IMR-90 (cell line): ENCODE data around the gene MCM5. TPM values are rescaled to one million over a fixed set of nuclear protein-coding genes. Genes with fewer than 3 reads are reported as not detected.
"Not testable (repeated sequence)": the region's sequence is repeated elsewhere in the genome, so short reads cannot be mapped to it uniquely, and the experiment has no call there.

Source experiments
- ATAC-seq: fragments of 200-7000 bp; cut with Tn5 transposase; 2 replicates; pipeline ENCODE4 v1.9.1; 2020; ENCODE audit warnings: low read depth, mild to moderate bottlenecking, moderate library complexity
- BruUV-seq: library from RNA; stranded (reverse); fragments of 400-500 nt; replicated peaks from 2 replicates; lab custom pipeline; 2021; lab: Mats Ljungman, UMichigan
- CTCF ChIA-PET: fragments of 300-600 bp; formaldehyde crosslinking; extraction: SDS; loops from one replicate; lab custom pipeline; 2021; ENCODE audit warnings: antibody characterized with exemption; lab: Yijun Ruan, JAX
- POLR2A ChIA-PET: fragments of 300-600 bp; sonication (Branson Sonifier 250); formaldehyde crosslinking; loops from one replicate; lab custom pipeline; 2022; ENCODE audit warnings: antibody characterized with exemption; ENCODE audit not compliant: unreplicated experiment; lab: Charles Lee
- DNase-seq: peaks from one replicate; pipeline ENCODE4 v3.0.0; 2013
- H2AFZ ChIP-seq: replicated peaks from 2 replicates; pipeline ENCODE3; 2013; ENCODE audit warnings: low read length, mild to moderate bottlenecking; ENCODE audit not compliant: poor library complexity
- H2AK5ac ChIP-seq: 2 replicates; pipeline ENCODE4 v1.6.1; 2013; ENCODE audit warnings: low read depth, low read length, inconsistent platforms
- H2AK9ac ChIP-seq: replicated peaks from 2 replicates; pipeline ENCODE3; 2013; ENCODE audit warnings: mild to moderate bottlenecking, low read depth, low read length, moderate library complexity; ENCODE audit not compliant: poor library complexity
- H2BK120ac ChIP-seq: 2 replicates; pipeline ENCODE4 v1.6.1; 2013; ENCODE audit warnings: low read depth, low read length, inconsistent platforms
- H2BK15ac ChIP-seq: 3 replicates; pipeline ENCODE4 v1.6.1; 2013; ENCODE audit warnings: low read depth, low read length, inconsistent platforms
- H2BK20ac ChIP-seq: 2 replicates; pipeline ENCODE4 v1.6.1; 2013; ENCODE audit warnings: low read depth, mild to moderate bottlenecking, inconsistent platforms, low read length, moderate library complexity
- H2BK5ac ChIP-seq: 2 replicates; pipeline ENCODE4 v1.6.1; 2013; ENCODE audit warnings: mild to moderate bottlenecking, low read depth, low read length, inconsistent platforms; ENCODE audit not compliant: poor library complexity, severe bottlenecking
- H3K14ac ChIP-seq: replicated peaks from 2 replicates; pipeline ENCODE4 v1.6.1; 2013; ENCODE audit warnings: low read depth, low read length, inconsistent platforms
- H3K18ac ChIP-seq: 2 replicates; pipeline ENCODE4 v1.6.1; 2013; ENCODE audit warnings: low read depth, low read length, control low read depth
- H3K23ac ChIP-seq: 2 replicates; pipeline ENCODE4 v1.6.1; 2013; ENCODE audit warnings: low read depth, low read length, inconsistent platforms
- H3K27ac ChIP-seq: 2 replicates; pipeline ENCODE4 v1.5.1; 2013; ENCODE audit warnings: mild to moderate bottlenecking, control low read depth, low read length; ENCODE audit not compliant: insufficient read depth
- H3K27me3 ChIP-seq: 2 replicates; pipeline ENCODE4 v1.6.1; 2013; ENCODE audit warnings: low read length; ENCODE audit not compliant: control insufficient read depth, insufficient read depth
- H3K36me3 ChIP-seq: 2 replicates; pipeline ENCODE4 v1.6.1; 2013; ENCODE audit warnings: low read length, mixed read lengths; ENCODE audit not compliant: control insufficient read depth, insufficient read depth
- H3K4ac ChIP-seq: 2 replicates; pipeline ENCODE4 v1.6.1; 2013; ENCODE audit warnings: low read depth, low read length, inconsistent platforms
- H3K4me1 ChIP-seq: 2 replicates; pipeline ENCODE4 v1.6.1; 2013; ENCODE audit warnings: low read length, mixed read lengths; ENCODE audit not compliant: control insufficient read depth, insufficient read depth
- H3K4me2 ChIP-seq: 2 replicates; pipeline ENCODE4 v1.6.1; 2013; ENCODE audit warnings: low read depth, mild to moderate bottlenecking, control low read depth, low read length, moderate library complexity
- H3K4me3 ChIP-seq: 2 replicates; pipeline ENCODE4 v1.5.1; 2013; ENCODE audit warnings: low read depth, mild to moderate bottlenecking, control low read depth, low read length, moderate library complexity; ENCODE audit not compliant: insufficient read depth
- H3K56ac ChIP-seq: 2 replicates; pipeline ENCODE4 v1.6.1; 2013; ENCODE audit warnings: low read length, inconsistent platforms; ENCODE audit not compliant: insufficient read depth; ENCODE audit errors: extremely low read depth
- H3K79me1 ChIP-seq, 2 experiments: 2 replicates each; pipeline ENCODE4 v1.6.1; 2013; ENCODE audit warnings: low read length in 2 of 2, inconsistent platforms in 1 of 2, low read depth in 1 of 2
- H3K9ac ChIP-seq: 2 replicates; pipeline ENCODE4 v1.6.1; 2013; ENCODE audit warnings: low read depth, low read length, control low read depth
- H3K9me1 ChIP-seq: 2 replicates; pipeline ENCODE4 v1.6.1; 2013; ENCODE audit warnings: low read length, inconsistent platforms; ENCODE audit not compliant: insufficient read depth
- H3K9me3 ChIP-seq: 2 replicates; pipeline ENCODE4 v1.6.1; 2013; ENCODE audit warnings: low read length; ENCODE audit not compliant: control insufficient read depth, insufficient read depth
- H4K20me1 ChIP-seq: 2 replicates; pipeline ENCODE4 v1.6.1; 2013; ENCODE audit warnings: low read length, inconsistent platforms; ENCODE audit not compliant: insufficient read depth
- H4K5ac ChIP-seq: 2 replicates; pipeline ENCODE4 v1.6.1; 2013; ENCODE audit warnings: mild to moderate bottlenecking, low read depth, low read length, control low read depth
- H4K8ac ChIP-seq, 2 experiments: 2 replicates each; pipeline ENCODE4 v1.6.1; 2013; ENCODE audit warnings: low read depth in 2 of 2, low read length in 2 of 2, control low read depth in 1 of 2, inconsistent platforms in 1 of 2
- H4K91ac ChIP-seq: 2 replicates; pipeline ENCODE4 v1.6.1; 2013; ENCODE audit warnings: low read depth, low read length, inconsistent platforms; ENCODE audit not compliant: insufficient read depth
- WGBS, 2 experiments: methylation state at CpG; one replicate each; pipeline versions ENCODE4 v1.1.5 to v1.1.7; 2013; ENCODE audit warnings: missing lambda C conversion rate in 2 of 2; ENCODE audit not compliant: insufficient read length in 1 of 2; ENCODE audit errors: extremely low coverage in 2 of 2; 5-methylcytosine and 5-hydroxymethylcytosine counted together
- dilution Hi-C: fragments of 300-500 bp; cut with HindIII; formaldehyde crosslinking; loops from one replicate; pipeline ENCODE4 v1.14.3; 2018; ENCODE audit warnings: low sequenced_read_pairs; ENCODE audit not compliant: unreplicated experiment
- in situ Hi-C: fragments of 300-500 bp; cut with MboI; formaldehyde crosslinking; loops from 3 replicates; pipeline ENCODE4 v1.14.3; 2019; ENCODE audit warnings: low sequenced_read_pairs, inconsistent platforms, mixed read lengths
- intact Hi-C: fragments of 100-400 bp; cut with micrococcal nuclease; formaldehyde crosslinking; loops from 2 replicates; pipeline ENCODE4 v1.10.0; 2022
- polyA plus RNA-seq, 3 experiments: library from polyadenylated mRNA; depleted of rRNA; stranded (reverse); fragments of >200 nt; gene quantifications; 2 replicates each; pipeline ENCODE4 v1.2.3, GENCODE V29; 2012; ENCODE audit warnings: low replicate concordance in 1 of 3
- total RNA-seq: library from RNA; depleted of rRNA; stranded (reverse); fragments of >200 nt; gene quantifications from 2 replicates; pipeline ENCODE4 v1.2.3, GENCODE V29; 2012

The MCM5 gene
- total and polyA plus RNA-seq, 2 of the 4 experiments (the other 2 are of a cell fraction): 43.0 to 58.6 TPM

DNA sequence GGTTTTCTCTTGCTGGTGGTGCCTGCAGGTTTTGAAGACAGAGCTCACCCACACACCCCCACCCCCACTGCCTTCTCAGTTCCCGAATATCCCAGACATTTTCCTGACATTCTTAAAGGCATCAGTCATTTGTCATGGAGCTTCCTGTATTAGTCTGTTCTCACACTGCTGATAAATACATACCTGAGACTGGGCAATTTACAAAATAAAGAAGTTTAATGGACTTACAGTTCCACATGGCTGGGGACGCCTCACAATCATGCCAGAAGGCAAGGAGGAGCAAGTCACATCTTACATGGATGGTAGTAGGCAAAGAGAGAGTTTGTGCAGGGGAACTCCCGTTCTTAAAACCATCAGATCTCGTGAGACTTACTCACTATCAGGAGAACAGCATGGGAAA lies 71.6 kb downstream of the MCM5 start:
- CTCF ChIA-PET: not testable (repeated sequence)

More for the DNA sequence above, 71.6 kb downstream of the MCM5 start:
- ATAC-seq, H3K36me3 ChIP-seq, in situ Hi-C loops, intact Hi-C loops, BruUV-seq, H3K79me1 ChIP-seq, H2AK9ac ChIP-seq, H3K9ac ChIP-seq, H3K9me1 ChIP-seq, H2BK120ac ChIP-seq, H4K8ac ChIP-seq, H3K23ac ChIP-seq, DNase-seq, H3K27ac ChIP-seq, POLR2A ChIA-PET, H2BK15ac ChIP-seq, H3K27me3 ChIP-seq, H3K9me3 ChIP-seq, H2AK5ac ChIP-seq, H3K4me3 ChIP-seq, H3K4me1 ChIP-seq, H4K20me1 ChIP-seq, H4K5ac ChIP-seq, H3K18ac ChIP-seq, H2BK5ac ChIP-seq, dilution Hi-C loops, H3K4me2 ChIP-seq, H4K91ac ChIP-seq: not testable (repeated sequence)
- peak overlapping the region; percentile 65 for H2AFZ ChIP-seq
- 0 out of 2 replicates have a peak overlapping the region, but pooled peaks have one; percentile 29 for H2BK20ac ChIP-seq
- peak overlapping the region; percentile 45; the same call in 1 of the 2 replicates for H3K56ac ChIP-seq
- WGBS, 2 experiments: 50% methylated on average over 1 of the region's 4 CpGs; no CpG with 5 or more reads in 1 of the 2 experiments
- H3K4ac ChIP-seq: peak overlapping the region; percentile 34; the same call in 1 of the 2 replicates
- peak overlapping the region; percentile 68; the same call in 1 of the 2 replicates for H3K14ac ChIP-seq
